ENCODE data around the gene MRM3. TPM values are rescaled to one million over a fixed set of nuclear protein-coding genes. Genes with fewer than 3 reads are reported as not detected.
"Not testable (repeated sequence)": the region's sequence is repeated elsewhere in the genome, so short reads cannot be mapped to it uniquely, and the experiment has no call there.

Gene MRM3
- total and polyA plus RNA-seq, 12 donors = 12.9 to 34.6 (median 19.1) TPM

DNA sequence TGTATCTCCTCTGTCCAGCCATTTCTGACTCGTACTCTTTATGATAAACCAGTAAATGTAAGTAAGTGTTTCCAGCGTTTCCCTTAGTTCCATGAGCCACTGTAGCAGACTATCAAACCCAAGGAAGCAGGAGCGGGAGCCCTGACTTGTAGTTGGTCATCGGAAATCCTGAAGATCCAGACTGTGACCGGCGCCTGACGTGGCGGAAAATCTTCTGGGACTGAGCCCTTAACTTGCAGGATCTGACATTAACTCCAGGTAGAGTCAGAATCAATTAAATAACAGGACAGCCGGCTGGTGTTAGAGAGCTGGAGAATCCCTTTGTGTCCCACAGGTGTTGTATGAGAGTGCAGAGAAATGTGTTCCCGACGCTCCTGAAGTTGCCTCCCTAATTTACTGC is 4.1 kb upstream of the MRM3 start:
- WGBS, 4 donors = 90 to 95% (median 92%) methylated on average over 11 of the region's 11 CpGs
- peaks cover 0 to 47% of the 10 kb centered on the region in 2 donors for H3K36me3 ChIP-seq (replicated peaks in 1 of 2)
- no peaks in the 10 kb centered on the region for H3K27me3 ChIP-seq
- no peak for DNase-seq
- peaks cover 8 to 12% of the 10 kb centered on the region in 2 donors for H3K4me1 ChIP-seq (replicated peaks in 1 of 2)
- intact Hi-C loops (cut with DNase I) = no loop called here
- H3K9me3 ChIP-seq (replicated peaks in 1 of 3) = no peaks in the 10 kb centered on the region
- H3K4me3 ChIP-seq = no peak overlapping the region
- no peak overlapping the region for H3K27ac ChIP-seq
- TF ChIP-seq, protein P1, sequence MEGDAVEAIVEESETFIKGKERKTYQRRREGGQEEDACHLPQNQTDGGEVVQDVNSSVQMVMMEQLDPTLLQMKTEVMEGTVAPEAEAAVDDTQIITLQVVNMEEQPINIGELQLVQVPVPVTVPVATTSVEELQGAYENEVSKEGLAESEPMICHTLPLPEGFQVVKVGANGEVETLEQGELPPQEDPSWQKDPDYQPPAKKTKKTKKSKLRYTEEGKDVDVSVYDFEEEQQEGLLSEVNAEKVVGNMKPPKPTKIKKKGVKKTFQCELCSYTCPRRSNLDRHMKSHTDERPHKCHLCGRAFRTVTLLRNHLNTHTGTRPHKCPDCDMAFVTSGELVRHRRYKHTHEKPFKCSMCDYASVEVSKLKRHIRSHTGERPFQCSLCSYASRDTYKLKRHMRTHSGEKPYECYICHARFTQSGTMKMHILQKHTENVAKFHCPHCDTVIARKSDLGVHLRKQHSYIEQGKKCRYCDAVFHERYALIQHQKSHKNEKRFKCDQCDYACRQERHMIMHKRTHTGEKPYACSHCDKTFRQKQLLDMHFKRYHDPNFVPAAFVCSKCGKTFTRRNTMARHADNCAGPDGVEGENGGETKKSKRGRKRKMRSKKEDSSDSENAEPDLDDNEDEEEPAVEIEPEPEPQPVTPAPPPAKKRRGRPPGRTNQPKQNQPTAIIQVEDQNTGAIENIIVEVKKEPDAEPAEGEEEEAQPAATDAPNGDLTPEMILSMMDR (IDR thresholded peaks at IDR 0.05) = no peak
- no peak for TF ChIP-seq POLR2A (IDR thresholded peaks at IDR 0.05)

DNA sequence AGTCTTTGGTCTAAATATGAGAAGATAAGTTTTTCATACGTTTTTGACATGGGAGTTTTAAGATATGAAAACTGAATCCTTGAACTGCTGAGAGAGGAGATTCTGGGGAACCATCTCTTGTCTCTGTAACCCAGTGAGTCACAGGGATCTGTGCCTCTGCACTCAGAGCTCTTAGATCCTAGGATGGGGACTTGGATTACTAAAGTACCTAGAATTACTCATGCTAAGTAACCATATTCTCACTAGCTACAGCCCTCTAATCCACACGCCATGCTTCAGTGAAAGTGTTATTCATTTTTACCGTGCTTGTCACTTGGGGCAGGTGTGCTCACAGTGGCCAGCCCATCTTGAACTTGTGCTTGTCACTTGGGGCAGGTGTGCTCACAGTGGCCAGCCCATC is 2.0 kb downstream of the MRM3 start:
- H3K27me3 ChIP-seq = no peaks in the 10 kb centered on the region
- H3K27ac ChIP-seq = no peak overlapping the region
- TF ChIP-seq, protein P1 (IDR thresholded peaks at IDR 0.05) = no peak
- TF ChIP-seq POLR2A (IDR thresholded peaks at IDR 0.05) = no peak
- H3K4me1 ChIP-seq (replicated peaks in 1 of 2) = peaks cover 12 to 23% of the 10 kb centered on the region in 2 donors
- intact Hi-C loops (cut with DNase I) = no loop called here
- DNase-seq = no peak
- 69 to 73% (median 70%) methylated on average over 3 of the region's 3 CpGs for WGBS, 4 donors
- no peaks in the 10 kb centered on the region for H3K9me3 ChIP-seq (replicated peaks in 1 of 3)
- peaks cover 0 to 19% of the 10 kb centered on the region in 2 donors for H3K36me3 ChIP-seq (replicated peaks in 1 of 2)
- H3K4me3 ChIP-seq = no peak overlapping the region

DNA sequence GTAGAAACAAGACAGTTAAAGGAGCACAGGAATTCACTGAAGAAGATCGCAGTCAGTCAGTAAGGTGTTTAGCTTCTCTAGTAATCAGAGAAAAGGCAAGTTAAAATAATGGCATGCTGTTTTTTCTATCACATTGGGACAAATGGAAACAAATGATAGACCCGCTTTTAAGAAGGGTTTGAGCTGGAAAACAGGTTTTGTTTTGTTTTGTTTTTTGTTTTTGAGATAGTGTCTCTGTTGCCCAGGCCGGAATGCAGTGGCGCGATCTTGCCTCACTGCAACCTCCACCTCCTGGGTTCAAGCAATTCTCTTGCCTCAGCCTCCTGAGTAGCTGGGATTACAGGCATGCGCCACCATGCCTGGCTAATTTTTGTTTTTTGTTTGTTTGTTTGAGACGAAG is 3.7 kb downstream of the MRM3 start:
- intact Hi-C loops (cut with DNase I); H3K27ac ChIP-seq; DNase-seq; H3K9me3 ChIP-seq (replicated peaks in 1 of 3); H3K27me3 ChIP-seq; H3K4me3 ChIP-seq: not testable (repeated sequence)
- WGBS, 4 donors = 91 to 99% (median 96%) methylated on average over 7 of the region's 7 CpGs
- peaks cover 0 to 30% of the 10 kb centered on the region in 2 donors for H3K36me3 ChIP-seq (replicated peaks in 1 of 2)
- peaks cover 12 to 21% of the 10 kb centered on the region in 2 donors for H3K4me1 ChIP-seq (replicated peaks in 1 of 2)

DNA sequence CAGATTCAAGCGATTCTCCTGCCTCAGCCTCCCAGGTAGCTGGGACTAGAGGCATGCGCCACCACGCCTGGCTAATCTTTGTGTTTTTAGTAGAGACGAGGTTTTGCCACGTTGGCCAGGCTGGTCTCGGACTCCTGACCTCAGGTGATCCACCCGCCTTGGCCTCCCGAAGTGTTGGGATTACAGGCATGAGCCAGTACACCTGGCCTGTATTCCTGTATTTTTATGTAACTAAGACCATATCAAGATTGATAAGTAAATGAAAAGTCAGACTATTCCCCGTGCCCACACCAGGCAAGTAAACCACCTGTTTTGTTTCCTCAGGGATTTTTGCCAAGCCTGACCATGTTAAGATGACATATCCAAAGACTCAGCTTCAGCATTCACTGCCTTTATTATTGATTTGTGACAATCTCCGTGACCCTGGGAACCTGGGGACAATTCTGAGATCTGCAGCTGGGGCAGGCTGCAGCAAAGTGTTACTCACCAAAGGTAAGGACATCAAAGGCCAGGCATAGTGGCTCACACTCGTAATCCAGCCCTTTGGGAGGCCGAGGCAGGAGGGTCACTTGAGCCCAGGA is 5.6 kb downstream of the MRM3 start:
- H3K36me3 ChIP-seq (replicated peaks in 1 of 2) = peaks cover 0 to 44% of the 10 kb centered on the region in 2 donors
- TF ChIP-seq, protein P1 (IDR thresholded peaks at IDR 0.05) = no peak
- no peak for TF ChIP-seq POLR2A (IDR thresholded peaks at IDR 0.05)
- no peak overlapping the region for H3K4me3 ChIP-seq
- no peak for DNase-seq
- intact Hi-C loops (cut with DNase I) = no loop called here
- H3K4me1 ChIP-seq (replicated peaks in 1 of 2) = peaks cover 7 to 14% of the 10 kb centered on the region in 2 donors
- WGBS, 4 donors = 88 to 95% (median 91%) methylated on average over 12 of the region's 12 CpGs
- H3K9me3 ChIP-seq (replicated peaks in 1 of 3) = no peaks in the 10 kb centered on the region
- no peaks in the 10 kb centered on the region for H3K27me3 ChIP-seq
- no peak overlapping the region for H3K27ac ChIP-seq

DNA sequence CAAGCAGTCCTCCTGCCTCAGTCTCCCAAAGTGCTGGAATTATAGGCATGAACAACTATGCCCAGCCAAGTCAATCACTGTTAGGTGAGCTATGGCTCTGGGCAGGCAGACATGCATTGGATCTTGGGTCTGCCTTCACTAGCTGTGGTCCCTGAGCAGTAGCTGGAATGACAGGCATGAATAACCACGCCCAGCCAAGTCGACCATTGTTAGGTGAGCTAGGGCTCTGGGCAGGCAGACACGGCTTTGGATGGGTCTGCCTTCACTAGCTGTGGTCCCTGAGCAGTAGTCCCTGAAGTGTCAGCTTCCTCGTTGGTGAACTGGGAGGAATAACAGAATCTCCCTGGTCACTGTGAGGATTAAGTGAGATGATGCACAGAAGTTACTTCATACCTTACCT is 6.4 kb downstream of the MRM3 start:
- intact Hi-C loops (cut with DNase I) = no loop called here
- Histone ChIP-seq H3K4me1 (replicated peaks in 1 of 2) (peaks cover 0 to 6% of the 10 kb centered on the region in 2 donors), H3K36me3 (replicated peaks in 1 of 2) (peaks cover 0 to 44% of the 10 kb centered on the region in 2 donors), H3K4me3 (no peak overlapping the region), H3K27me3 (no peaks in the 10 kb centered on the region), H3K27ac (no peak overlapping the region), H3K9me3 (replicated peaks in 1 of 3) (no peaks in the 10 kb centered on the region)
- DNase-seq = no peak
- TF ChIP-seq, protein P1 (IDR thresholded peaks at IDR 0.05) = no peak
- no peak for TF ChIP-seq POLR2A (IDR thresholded peaks at IDR 0.05)
- WGBS, 4 donors = 76 to 100% (median 81%) methylated on average over 2 to 4 of the region's 4 CpGs
